ENCODE results near the gene THRA.
A peak's percentile ranks its signal among the peaks of the same experiment; 100 is the strongest.

THRA gene

GRCh38 chr17:40024901-40025300 lies 37.9 kb upstream of the THRA start:
- H3K4me1 ChIP-seq, result peaks cover 0 to 37% (median 14%) of the 10 kb centered on the region in 10 experiments; a peak in 14 of 20 replicates
- 0 out of 22 replicates have a peak overlapping the region, but pooled peaks of 1 of the 11 experiments have one; percentile 8 for H3K9ac ChIP-seq
- no peak for TF ChIP-seq Cebpa-rat (IDR thresholded peaks at IDR 0.05)
- no peak overlapping the region for H3K4me3 ChIP-seq
- H4K20me1 ChIP-seq, result peaks cover 0 to 10% (median 0%) of the 10 kb centered on the region in 11 experiments; a peak in 3 of 22 replicates
- H3K4me2 ChIP-seq, result no peak overlapping the region
- H3K36me3 ChIP-seq, result peaks cover 87 to 99% (median 96%) of the 10 kb centered on the region in 11 experiments
- H3K27me3 ChIP-seq, result no peaks in the 10 kb centered on the region
- H3K27ac ChIP-seq, result no peak overlapping the region
- no peaks in the 10 kb centered on the region for H3K9me3 ChIP-seq (replicated peaks in 1 of 11)

- Histone ChIP-seq H3K27me3 (no peaks in the 10 kb centered on the region), H4K20me1 (peaks cover 0 to 10% (median 0%) of the 10 kb centered on the region in 11 experiments; a peak in 3 of 22 replicates), H3K36me3 (peaks cover 86 to 99% (median 96%) of the 10 kb centered on the region in 11 experiments), H3K27ac (no peak overlapping the region), H3K9me3 (replicated peaks in 1 of 11) (no peaks in the 10 kb centered on the region), H3K4me1 (peaks cover 0 to 33% (median 14%) of the 10 kb centered on the region in 10 experiments; a peak in 14 of 20 replicates), H3K4me2 (no peak overlapping the region), H3K4me3 (no peak overlapping the region), H3K9ac (peak overlapping the region in 2 of 11 experiments; percentile 14 to 26; a peak in 1 of 22 replicates)
- no peak for TF ChIP-seq Cebpa-rat (IDR thresholded peaks at IDR 0.05)
Observed at GRCh38 chr17:40025559-40025958, 37.2 kb upstream of the THRA start.

DNA sequence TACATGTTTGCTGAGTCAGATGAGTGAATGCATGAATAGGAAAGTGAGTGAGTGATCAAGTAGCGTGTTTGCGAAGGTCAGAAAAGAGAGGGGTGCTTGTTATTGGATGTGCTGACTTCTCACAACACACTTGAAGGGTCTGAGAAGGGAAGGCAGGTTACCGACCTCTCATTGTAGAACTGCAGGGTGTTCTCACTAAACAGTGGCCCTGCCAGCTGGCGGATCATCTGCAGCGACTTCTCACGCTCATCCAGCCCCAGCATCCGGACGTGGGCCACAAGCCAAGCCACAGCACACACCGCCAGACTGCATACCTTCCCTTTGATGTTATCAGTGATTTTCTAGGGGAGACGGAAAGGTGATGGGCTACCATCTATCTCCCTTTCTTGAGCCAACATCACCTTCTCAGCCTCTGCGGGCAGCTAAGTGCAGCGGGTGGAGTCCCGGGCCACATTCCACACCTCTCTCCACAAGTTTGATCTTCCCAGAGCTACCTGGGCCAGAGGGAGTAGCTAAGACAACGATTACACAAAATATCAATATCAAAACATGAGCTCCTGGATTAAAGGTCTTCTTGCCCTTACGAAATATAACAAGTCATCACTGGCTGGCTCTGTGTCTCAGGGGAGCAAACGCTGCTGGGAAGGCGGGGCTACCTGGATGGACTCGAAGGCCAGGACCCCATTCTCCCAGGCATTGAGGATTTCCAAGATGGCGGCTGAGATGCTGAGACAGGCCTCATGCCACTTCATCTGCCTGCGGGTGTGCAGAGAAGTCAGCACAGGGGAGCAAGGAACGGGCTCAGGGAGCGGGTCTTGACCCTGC lies 36.6 kb upstream of the THRA start:
- TF ChIP-seq Cebpa-rat (IDR thresholded peaks at IDR 0.05), result no peak
- H3K27me3 ChIP-seq, result no peaks in the 10 kb centered on the region
- H3K4me3 ChIP-seq, result no peak overlapping the region
- H3K9me3 ChIP-seq (replicated peaks in 1 of 11), result no peaks in the 10 kb centered on the region
- peaks cover 92 to 100% (median 96%) of the 10 kb centered on the region in 11 experiments for H3K36me3 ChIP-seq
- H3K4me1 ChIP-seq, result peaks cover 4 to 26% (median 15%) of the 10 kb centered on the region in 10 experiments
- H3K4me2 ChIP-seq, result no peak overlapping the region
- peak overlapping the region in 2 of 11 experiments; percentile 14 to 26; a peak in 2 of 22 replicates for H3K9ac ChIP-seq
- H4K20me1 ChIP-seq, result peaks cover 0 to 10% (median 0%) of the 10 kb centered on the region in 11 experiments; a peak in 3 of 22 replicates
- no peak overlapping the region for H3K27ac ChIP-seq

DNA sequence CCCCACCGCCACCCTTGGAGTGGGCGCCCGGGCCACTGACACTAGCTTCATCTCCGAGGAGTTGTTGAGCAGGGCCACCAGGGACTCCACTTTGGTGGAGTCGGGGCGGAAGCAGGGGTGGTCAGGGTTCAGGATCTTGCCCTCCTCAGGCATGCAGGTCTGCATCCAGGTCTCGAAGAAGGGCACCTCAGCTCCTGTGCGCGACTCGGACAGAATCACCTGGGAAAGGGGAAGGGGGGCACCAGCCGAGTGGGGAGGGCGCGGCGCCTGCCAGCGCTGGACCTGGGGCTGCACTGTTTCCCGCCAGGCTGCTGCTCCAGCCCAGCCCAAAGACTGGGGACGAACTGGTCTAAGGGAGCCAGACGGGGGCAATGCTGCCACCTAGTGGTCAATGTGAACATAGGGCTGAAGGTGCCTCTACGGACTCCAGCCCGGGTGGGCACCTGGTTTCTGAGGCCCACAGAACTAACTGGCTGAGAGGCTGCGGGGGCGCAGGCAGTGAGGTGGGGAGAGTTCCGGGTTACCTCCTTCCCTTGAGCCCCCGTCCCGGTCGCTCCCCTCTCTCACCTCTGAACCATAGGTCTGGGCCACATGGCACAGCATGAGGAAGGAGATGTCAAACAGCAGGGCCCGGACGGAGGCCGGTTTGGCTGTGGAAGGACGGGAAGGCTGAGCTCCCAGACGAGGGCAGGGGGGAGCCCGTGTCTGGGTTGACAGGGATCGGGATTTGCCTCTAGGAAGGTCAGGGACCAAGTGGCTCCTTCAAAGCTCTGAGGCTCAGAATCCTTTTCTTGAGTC lies 35.8 kb upstream of the THRA start:
- Histone ChIP-seq H4K20me1 (peaks cover 0 to 10% (median 0%) of the 10 kb centered on the region in 11 experiments; a peak in 3 of 22 replicates), H3K9me3 (replicated peaks in 1 of 11) (no peaks in the 10 kb centered on the region), H3K27ac (peak overlapping the region in 1 of 11 experiments; percentile 28; a peak in 1 of 22 replicates), H3K4me3 (no peak overlapping the region), H3K36me3 (peaks cover 92 to 100% (median 96%) of the 10 kb centered on the region in 11 experiments), H3K9ac (peak overlapping the region in 1 of 11 experiments; percentile 14; a peak in 1 of 22 replicates), H3K4me1 (peaks cover 5 to 26% (median 15%) of the 10 kb centered on the region in 10 experiments; a peak in 19 of 20 replicates), H3K4me2 (no peak overlapping the region), H3K27me3 (no peaks in the 10 kb centered on the region)
- TF ChIP-seq Cebpa-rat (IDR thresholded peaks at IDR 0.05), result no peak

GRCh38 chr17:40027614-40028012 lies 35.2 kb upstream of the THRA start:
- H3K4me3 ChIP-seq, result no peak overlapping the region
- H3K4me2 ChIP-seq, result no peak overlapping the region
- peaks cover 0 to 14% (median 0%) of the 10 kb centered on the region in 11 experiments; a peak in 3 of 22 replicates for H4K20me1 ChIP-seq
- H3K36me3 ChIP-seq, result peaks cover 92 to 100% (median 96%) of the 10 kb centered on the region in 11 experiments
- TF ChIP-seq Cebpa-rat (IDR thresholded peaks at IDR 0.05), result no peak
- peaks cover 0 to 29% (median 12%) of the 10 kb centered on the region in 10 experiments; a peak in 15 of 20 replicates for H3K4me1 ChIP-seq
- no peak overlapping the region for H3K27ac ChIP-seq
- H3K9me3 ChIP-seq (replicated peaks in 1 of 11), result no peaks in the 10 kb centered on the region
- H3K9ac ChIP-seq, result no peak overlapping the region
- H3K27me3 ChIP-seq, result no peaks in the 10 kb centered on the region

DNA sequence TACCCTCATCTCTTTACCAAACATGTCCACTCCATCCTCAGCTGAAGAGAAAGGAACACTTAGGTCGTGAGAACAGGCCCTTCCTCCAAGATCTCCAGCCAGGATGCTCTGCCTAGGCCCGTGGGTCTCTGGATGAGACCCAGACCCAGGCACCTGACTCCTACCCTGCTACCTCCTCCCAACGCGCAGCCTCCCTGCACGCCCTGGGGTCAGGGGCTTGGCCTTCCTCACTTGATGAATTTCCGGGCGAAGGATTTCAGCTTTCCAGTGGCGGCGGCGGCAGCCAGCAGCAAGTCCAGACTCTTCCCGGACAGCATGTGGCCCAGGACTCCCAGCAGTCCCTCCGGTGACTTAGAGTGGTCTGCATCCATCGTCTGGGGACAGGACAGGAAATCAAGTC lies 34.2 kb upstream of the THRA start:
- Histone ChIP-seq H3K9me3 (replicated peaks in 1 of 11) (no peaks in the 10 kb centered on the region), H3K4me1 (peaks cover 0 to 29% (median 11%) of the 10 kb centered on the region in 10 experiments; a peak in 14 of 20 replicates), H3K36me3 (peaks cover 93 to 100% (median 97%) of the 10 kb centered on the region in 11 experiments), H4K20me1 (peaks cover 0 to 21% (median 0%) of the 10 kb centered on the region in 11 experiments; a peak in 3 of 22 replicates), H3K9ac (no peak overlapping the region), H3K27ac (no peak overlapping the region), H3K4me3 (no peak overlapping the region), H3K27me3 (no peaks in the 10 kb centered on the region), H3K4me2 (no peak overlapping the region)
- TF ChIP-seq Cebpa-rat (IDR thresholded peaks at IDR 0.05), result no peak

DNA sequence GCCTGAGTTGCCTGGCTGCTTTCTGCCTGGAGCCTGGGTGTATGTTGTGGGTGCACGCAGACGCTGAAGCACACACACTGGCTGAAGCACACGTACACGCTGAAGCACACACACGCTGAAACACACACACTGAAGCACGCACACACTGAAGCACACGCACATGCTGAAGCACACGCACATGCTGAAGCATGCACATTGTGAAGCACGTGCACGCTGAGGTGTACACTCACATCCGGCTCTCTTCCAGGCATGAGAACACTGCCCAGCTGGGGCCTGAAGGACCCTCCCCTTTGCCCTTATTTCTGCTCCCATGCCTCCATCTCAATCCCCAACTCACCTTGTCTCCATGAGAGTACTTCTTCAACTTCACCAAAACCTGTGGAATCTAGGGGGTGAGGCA lies 31.1 kb upstream of the THRA start:
- no peaks in the 10 kb centered on the region for H3K9me3 ChIP-seq (replicated peaks in 1 of 11)
- H3K27ac ChIP-seq, result no peak overlapping the region
- peak overlapping the region in 4 of 11 experiments; percentile 13 to 32 (median 15); a peak in 4 of 22 replicates for H3K4me2 ChIP-seq
- H4K20me1 ChIP-seq, result peaks cover 0 to 17% (median 0%) of the 10 kb centered on the region in 11 experiments; a peak in 6 of 22 replicates
- peaks cover 92 to 99% (median 97%) of the 10 kb centered on the region in 11 experiments for H3K36me3 ChIP-seq
- no peak overlapping the region for H3K4me3 ChIP-seq
- peak overlapping the region in 7 of 11 experiments; percentile 27 to 51 (median 30); a peak in 8 of 22 replicates for H3K9ac ChIP-seq
- TF ChIP-seq Cebpa-rat (IDR thresholded peaks at IDR 0.05), result no peak
- peaks cover 5 to 23% (median 11%) of the 10 kb centered on the region in 10 experiments; a peak in 18 of 20 replicates for H3K4me1 ChIP-seq
- no peaks in the 10 kb centered on the region for H3K27me3 ChIP-seq

All from BLaER1 treated with 17β-estradiol and CSF1 and Interleukin-3, amounts not matched to agents 10 nM and 100 nM (cell line).